ENCODE results near the gene MADCAM1. TPM values are rescaled to one million over a fixed set of nuclear protein-coding genes. Genes with fewer than 3 reads are reported as not detected.

Gene MADCAM1
- total RNA-seq, 1 donor: 0.72 TPM

DNA sequence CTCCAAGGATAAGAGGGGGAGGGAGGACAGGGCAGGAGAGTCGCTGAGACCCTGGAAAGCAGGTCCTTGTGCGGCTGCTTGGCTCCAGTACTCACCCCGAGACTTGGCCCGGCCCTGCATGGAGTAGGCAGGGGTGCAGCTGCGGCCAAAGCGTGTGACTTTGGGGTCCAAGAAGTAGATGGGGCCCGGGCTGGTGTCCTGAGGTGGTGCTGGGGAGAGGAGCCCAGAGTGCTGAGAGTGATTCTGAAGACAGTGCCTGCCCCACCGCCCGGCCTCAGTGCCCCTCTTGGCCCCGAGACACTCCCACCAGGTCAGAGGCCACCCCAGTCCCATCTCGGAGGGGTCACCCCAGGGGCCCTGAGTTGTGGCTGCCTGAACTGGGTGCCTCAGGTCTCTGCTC, 28.7 kb upstream of the MADCAM1 start:
- TF ChIP-seq, protein P1, sequence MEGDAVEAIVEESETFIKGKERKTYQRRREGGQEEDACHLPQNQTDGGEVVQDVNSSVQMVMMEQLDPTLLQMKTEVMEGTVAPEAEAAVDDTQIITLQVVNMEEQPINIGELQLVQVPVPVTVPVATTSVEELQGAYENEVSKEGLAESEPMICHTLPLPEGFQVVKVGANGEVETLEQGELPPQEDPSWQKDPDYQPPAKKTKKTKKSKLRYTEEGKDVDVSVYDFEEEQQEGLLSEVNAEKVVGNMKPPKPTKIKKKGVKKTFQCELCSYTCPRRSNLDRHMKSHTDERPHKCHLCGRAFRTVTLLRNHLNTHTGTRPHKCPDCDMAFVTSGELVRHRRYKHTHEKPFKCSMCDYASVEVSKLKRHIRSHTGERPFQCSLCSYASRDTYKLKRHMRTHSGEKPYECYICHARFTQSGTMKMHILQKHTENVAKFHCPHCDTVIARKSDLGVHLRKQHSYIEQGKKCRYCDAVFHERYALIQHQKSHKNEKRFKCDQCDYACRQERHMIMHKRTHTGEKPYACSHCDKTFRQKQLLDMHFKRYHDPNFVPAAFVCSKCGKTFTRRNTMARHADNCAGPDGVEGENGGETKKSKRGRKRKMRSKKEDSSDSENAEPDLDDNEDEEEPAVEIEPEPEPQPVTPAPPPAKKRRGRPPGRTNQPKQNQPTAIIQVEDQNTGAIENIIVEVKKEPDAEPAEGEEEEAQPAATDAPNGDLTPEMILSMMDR (IDR thresholded peaks at IDR 0.05; ENCODE audit: extremely low read depth, low read depth, low read length): no peak
- no peaks in the 10 kb centered on the region for H3K36me3 ChIP-seq (ENCODE audit: insufficient read depth, low read length)
- H2AFZ ChIP-seq (ENCODE audit: low read length): no peak overlapping the region

DNA sequence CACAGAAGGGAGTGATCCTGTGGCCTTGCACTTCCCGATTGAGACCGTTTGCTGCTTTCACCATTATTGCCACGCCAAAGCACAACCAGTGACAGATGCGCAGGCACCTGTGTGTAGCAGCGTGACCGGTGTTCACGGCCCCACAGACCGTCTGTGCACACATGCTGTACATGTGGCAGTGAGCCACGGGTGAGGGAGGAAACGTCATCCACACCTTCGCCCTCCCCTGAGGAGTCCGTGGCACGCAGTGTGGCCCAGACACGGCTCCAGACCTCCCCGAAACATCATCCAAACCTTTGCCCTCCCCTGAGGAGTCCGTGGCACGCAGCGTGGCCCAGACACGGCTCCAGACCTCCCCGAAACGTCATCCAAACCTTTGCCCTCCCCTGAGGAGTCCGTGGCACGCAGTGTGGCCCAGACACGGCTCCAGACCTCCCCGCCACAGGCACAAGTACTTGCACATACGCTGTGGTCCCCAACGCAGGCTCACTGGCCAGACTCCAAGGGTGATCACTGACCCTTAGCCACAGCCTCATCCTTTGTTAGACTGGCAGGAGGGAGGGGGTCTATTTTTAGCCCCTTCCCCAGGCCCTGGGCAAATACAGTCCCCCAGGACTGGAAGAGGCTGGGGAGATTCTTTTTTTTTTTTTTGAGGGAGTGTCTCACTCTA, 27.6 kb upstream of the MADCAM1 start:
- no peak for DNase-seq (ENCODE audit: insufficient read length, low spot score, missing footprints)
- H3K27me3 ChIP-seq (ENCODE audit: insufficient read depth, low read length): no peaks in the 10 kb centered on the region
- TF ChIP-seq, protein P1 (IDR thresholded peaks at IDR 0.05; ENCODE audit: extremely low read depth, low read depth, low read length): no peak
- H3K27ac ChIP-seq (ENCODE audit: low read depth, low read length): no peak overlapping the region
- H3K36me3 ChIP-seq (ENCODE audit: insufficient read depth, low read length): no peaks in the 10 kb centered on the region
- no peak overlapping the region for H2AFZ ChIP-seq (ENCODE audit: low read length)
- H3K4me3 ChIP-seq (ENCODE audit: insufficient read depth, low read length): no peak overlapping the region
- H3K79me2 ChIP-seq (ENCODE audit: insufficient read depth, low read length): no peaks in the 10 kb centered on the region
- no peaks in the 10 kb centered on the region for H3K9me3 ChIP-seq (ENCODE audit: low read depth, low read length)
- H3K4me1 ChIP-seq (ENCODE audit: insufficient read depth, low read length): peaks cover 3% of the 10 kb centered on the region
- H4K20me1 ChIP-seq (ENCODE audit: insufficient read depth, low read length): no peaks in the 10 kb centered on the region
- no peak overlapping the region for H3K4me2 ChIP-seq (ENCODE audit: insufficient read depth, low read length)

More for the DNA sequence above, 28.7 kb upstream of the MADCAM1 start:
- Histone ChIP-seq H3K4me2 (ENCODE audit: insufficient read depth, low read length) (no peak overlapping the region), H3K4me3 (ENCODE audit: insufficient read depth, low read length) (no peak overlapping the region), H3K4me1 (ENCODE audit: insufficient read depth, low read length) (peaks cover 1% of the 10 kb centered on the region), H3K27me3 (ENCODE audit: insufficient read depth, low read length) (peaks cover 2% of the 10 kb centered on the region), H3K9me3 (ENCODE audit: low read depth, low read length) (no peaks in the 10 kb centered on the region), H4K20me1 (ENCODE audit: insufficient read depth, low read length) (no peaks in the 10 kb centered on the region), H3K27ac (ENCODE audit: low read depth, low read length) (no peak overlapping the region), H3K79me2 (ENCODE audit: insufficient read depth, low read length) (no peaks in the 10 kb centered on the region)
- DNase-seq (ENCODE audit: insufficient read length, low spot score, missing footprints): no peak

DNA sequence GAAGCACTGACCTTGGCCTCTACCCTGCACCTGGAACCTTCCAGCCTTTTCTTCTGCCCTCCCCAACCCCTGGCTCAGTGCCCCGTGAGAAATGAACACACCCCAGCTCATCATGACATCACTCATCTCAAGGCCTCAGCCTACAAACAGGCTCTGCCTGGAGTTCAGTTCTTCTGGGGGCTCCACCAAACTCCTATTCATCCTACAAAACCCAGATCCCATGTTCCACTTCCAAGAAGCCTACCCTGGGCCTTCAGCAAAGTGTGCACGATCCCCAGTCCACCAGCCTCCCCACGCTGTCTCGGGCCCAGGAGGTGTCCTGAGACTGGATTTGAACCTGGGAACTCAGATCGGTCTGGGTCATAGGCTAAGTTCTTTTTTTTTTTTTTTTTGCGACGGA, 26.5 kb upstream of the MADCAM1 start:
- H3K27me3 ChIP-seq (ENCODE audit: insufficient read depth, low read length): no peaks in the 10 kb centered on the region
- TF ChIP-seq, protein P1 (IDR thresholded peaks at IDR 0.05; ENCODE audit: extremely low read depth, low read depth, low read length): no peak
- H3K4me1 ChIP-seq (ENCODE audit: insufficient read depth, low read length): peaks cover 8% of the 10 kb centered on the region
- H3K36me3 ChIP-seq (ENCODE audit: insufficient read depth, low read length): no peaks in the 10 kb centered on the region
- no peak overlapping the region for H2AFZ ChIP-seq (ENCODE audit: low read length)
- no peaks in the 10 kb centered on the region for H4K20me1 ChIP-seq (ENCODE audit: insufficient read depth, low read length)
- H3K27ac ChIP-seq (ENCODE audit: low read depth, low read length): no peak overlapping the region
- H3K79me2 ChIP-seq (ENCODE audit: insufficient read depth, low read length): no peaks in the 10 kb centered on the region
- no peak overlapping the region for H3K4me3 ChIP-seq (ENCODE audit: insufficient read depth, low read length)
- DNase-seq (ENCODE audit: insufficient read length, low spot score, missing footprints): no peak
- no peak overlapping the region for H3K4me2 ChIP-seq (ENCODE audit: insufficient read depth, low read length)
- H3K9me3 ChIP-seq (ENCODE audit: low read depth, low read length): no peaks in the 10 kb centered on the region

DNA sequence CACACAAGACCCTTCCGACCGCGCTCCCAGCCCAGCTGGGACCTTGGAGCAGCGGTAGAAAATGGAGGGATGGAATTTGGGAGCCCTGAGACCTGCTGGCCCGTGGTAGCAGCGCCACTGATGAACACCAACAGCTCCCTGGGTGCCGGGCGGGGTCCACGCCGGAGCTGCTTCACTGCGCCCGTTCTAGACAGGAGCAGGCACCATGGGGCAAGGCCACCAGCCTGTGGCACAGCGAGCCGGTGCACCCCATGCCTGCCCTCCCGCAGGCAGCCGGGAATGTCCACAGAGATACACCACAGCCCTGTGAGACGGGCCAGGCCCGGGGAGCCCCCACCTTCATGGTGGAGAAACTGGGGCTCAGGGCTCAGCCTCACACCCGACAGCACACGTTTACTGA, 25.6 kb upstream of the MADCAM1 start:
- Histone ChIP-seq H3K79me2 (ENCODE audit: insufficient read depth, low read length) (no peaks in the 10 kb centered on the region), H3K27me3 (ENCODE audit: insufficient read depth, low read length) (peaks cover 4% of the 10 kb centered on the region), H3K4me2 (ENCODE audit: insufficient read depth, low read length) (no peak overlapping the region), H3K9me3 (ENCODE audit: low read depth, low read length) (no peaks in the 10 kb centered on the region), H3K36me3 (ENCODE audit: insufficient read depth, low read length) (no peaks in the 10 kb centered on the region), H2AFZ (ENCODE audit: low read length) (no peak overlapping the region), H3K4me1 (ENCODE audit: insufficient read depth, low read length) (peaks cover 8% of the 10 kb centered on the region), H4K20me1 (ENCODE audit: insufficient read depth, low read length) (no peaks in the 10 kb centered on the region), H3K4me3 (ENCODE audit: insufficient read depth, low read length) (no peak overlapping the region), H3K27ac (ENCODE audit: low read depth, low read length) (no peak overlapping the region)
- no peak for DNase-seq (ENCODE audit: insufficient read length, low spot score, missing footprints)
- TF ChIP-seq, protein P1 (IDR thresholded peaks at IDR 0.05; ENCODE audit: extremely low read depth, low read depth, low read length): no peak

Measured in osteoblast (primary cell).